ENCODE measurements around the gene ZSCAN26. TPM values are rescaled to one million over a fixed set of nuclear protein-coding genes. Genes with fewer than 3 reads are reported as not detected.
"Not testable (repeated sequence)": the region's sequence is repeated elsewhere in the genome, so short reads cannot be mapped to it uniquely, and the experiment has no call there.

The ZSCAN26 gene
- total RNA-seq, 1 experiment from 2014 or later, result 29.9 TPM

GRCh38 chr6:28303570-28303969, 36.6 kb downstream of the ZSCAN26 start:
- in situ Hi-C loops (cut with HindIII; ENCODE audit: low pct_unique_long_range_greater_than_20kb, low sequenced_read_pairs), result no loop called here
- DNase-seq (ENCODE audit: low read depth), result no peak

DNA sequence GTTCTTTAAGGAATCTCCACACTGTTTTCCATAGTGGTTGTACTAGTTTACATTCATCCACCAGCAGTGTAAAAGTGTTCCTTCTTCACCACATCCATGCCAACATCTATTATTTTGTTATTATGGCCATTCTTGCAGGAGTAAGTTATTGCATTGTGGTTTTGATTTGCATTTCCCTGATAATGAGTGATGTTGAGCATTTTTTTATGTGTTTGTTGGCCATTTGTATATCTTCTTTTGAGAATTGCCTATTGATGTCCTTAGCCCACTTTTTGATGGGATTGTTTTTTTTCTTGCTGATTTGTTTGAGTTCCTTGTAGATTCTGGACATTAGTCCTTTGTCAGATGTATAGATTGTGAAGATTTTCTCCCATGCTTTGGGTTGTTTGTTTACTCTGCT, 39.4 kb downstream of the ZSCAN26 start:
- in situ Hi-C loops (cut with HindIII; ENCODE audit: low pct_unique_long_range_greater_than_20kb, low sequenced_read_pairs), result not testable (repeated sequence)

GRCh38 chr6:28311139-28311823, 44.3 kb downstream of the ZSCAN26 start:
- DNase-seq (ENCODE audit: low read depth), result no peak

More for the DNA sequence above, 39.4 kb downstream of the ZSCAN26 start:
- DNase-seq (ENCODE audit: low read depth), result not testable (repeated sequence)

GRCh38 chr6:28312939-28313338, 46.0 kb downstream of the ZSCAN26 start:
- in situ Hi-C loops (cut with HindIII; ENCODE audit: low pct_unique_long_range_greater_than_20kb, low sequenced_read_pairs), result no loop called here
- DNase-seq (ENCODE audit: low read depth), result no peak

More at GRCh38 chr6:28311139-28311823, 44.3 kb downstream of the ZSCAN26 start:
- in situ Hi-C loops (cut with HindIII; ENCODE audit: low pct_unique_long_range_greater_than_20kb, low sequenced_read_pairs), result no loop called here

- DNase-seq (ENCODE audit: low read depth), result no peak
Observed at GRCh38 chr6:28315628-28316027, 48.7 kb downstream of the ZSCAN26 start.

GRCh38 chr6:28317866-28318265, 50.9 kb downstream of the ZSCAN26 start:
- in situ Hi-C loops (cut with HindIII; ENCODE audit: low pct_unique_long_range_greater_than_20kb, low sequenced_read_pairs), result not testable (repeated sequence)

More at GRCh38 chr6:28315628-28316027, 48.7 kb downstream of the ZSCAN26 start:
- in situ Hi-C loops (cut with HindIII; ENCODE audit: low pct_unique_long_range_greater_than_20kb, low sequenced_read_pairs), result no loop called here

DNA sequence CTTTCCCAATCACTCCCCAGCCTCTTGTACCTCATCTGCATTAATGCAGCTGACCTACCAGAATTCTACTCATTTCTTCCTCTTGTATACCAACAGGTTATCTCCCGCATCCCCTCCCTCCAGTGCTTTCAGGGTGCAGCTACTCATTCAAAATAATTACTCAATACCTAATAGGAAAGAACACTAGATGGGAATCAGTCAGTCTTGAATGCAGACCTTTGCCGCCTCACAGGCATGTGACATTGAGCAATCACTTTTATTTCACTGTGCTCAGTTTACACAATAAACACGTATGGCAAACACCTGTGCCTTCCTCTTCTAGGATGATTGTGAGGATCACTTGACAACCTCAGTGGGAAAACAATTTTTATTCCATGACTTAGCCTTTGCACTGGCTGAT, 55.7 kb downstream of the ZSCAN26 start:
- no peak for DNase-seq (ENCODE audit: low read depth)
- in situ Hi-C loops (cut with HindIII; ENCODE audit: low pct_unique_long_range_greater_than_20kb, low sequenced_read_pairs), result no loop called here

More at GRCh38 chr6:28317866-28318265, 50.9 kb downstream of the ZSCAN26 start:
- not testable (repeated sequence) for DNase-seq (ENCODE audit: low read depth)

DNA sequence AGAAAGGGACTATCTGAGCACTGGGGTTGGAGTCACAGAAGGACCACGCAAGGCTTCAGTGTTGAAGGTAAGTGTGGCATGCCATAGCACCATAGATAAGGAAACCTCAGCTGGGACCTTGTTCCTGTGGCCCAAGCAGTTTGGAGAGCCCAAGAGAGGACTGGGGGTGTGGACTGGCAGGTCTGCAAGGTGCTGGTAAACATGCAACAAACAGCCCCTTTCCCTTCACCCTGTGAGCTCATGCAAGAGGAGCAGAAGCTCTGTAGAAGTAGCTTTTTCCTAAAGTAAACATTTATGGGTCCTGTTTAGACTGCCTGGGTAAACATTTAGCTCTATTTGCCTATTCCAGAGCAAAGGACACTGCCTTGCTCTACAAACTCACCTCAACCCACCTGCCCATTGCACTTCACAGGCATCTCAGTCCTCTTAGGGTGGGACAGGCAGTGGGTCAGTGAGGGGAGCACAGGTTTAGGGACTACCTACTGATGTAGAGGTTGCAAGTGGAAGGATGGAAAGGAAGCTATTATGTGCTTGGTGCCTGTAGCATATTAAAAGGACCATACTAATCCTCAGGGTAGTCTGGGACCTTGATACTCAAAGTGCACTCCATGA, 57.0 kb downstream of the ZSCAN26 start:
- no peak for DNase-seq (ENCODE audit: low read depth)
- in situ Hi-C loops (cut with HindIII; ENCODE audit: low pct_unique_long_range_greater_than_20kb, low sequenced_read_pairs), result no loop called here

DNA sequence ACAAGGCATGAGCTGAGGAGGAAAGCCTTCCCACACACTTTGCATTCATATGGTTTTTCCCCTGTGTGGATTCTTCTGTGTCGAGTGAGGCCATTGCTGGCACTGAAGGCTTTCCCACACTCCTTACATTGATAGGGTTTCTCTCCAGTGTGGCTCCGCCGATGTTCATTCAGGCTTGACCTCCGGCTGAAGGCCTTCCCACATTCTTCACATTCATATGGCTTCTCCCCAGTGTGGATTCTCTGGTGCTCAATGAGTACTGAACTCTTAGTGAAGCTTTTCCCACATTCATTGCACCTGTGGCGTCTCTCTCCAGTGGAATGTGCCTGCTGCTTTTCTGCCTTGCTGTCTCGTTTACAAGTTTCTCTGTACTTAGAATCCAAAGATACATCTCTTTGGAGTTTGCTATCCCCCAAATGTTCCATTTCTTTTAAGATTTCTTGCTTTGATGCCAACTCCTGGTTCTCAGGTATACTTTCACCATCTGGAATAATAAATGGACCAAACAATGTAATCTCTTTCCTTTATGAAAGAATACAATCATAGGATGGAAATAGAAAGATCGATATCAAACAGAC, 59.5 kb downstream of the ZSCAN26 start:
- in situ Hi-C loops (cut with HindIII; ENCODE audit: low pct_unique_long_range_greater_than_20kb, low sequenced_read_pairs), result no loop called here
- no peak for DNase-seq (ENCODE audit: low read depth)

Other genes starting within 250 kb of the ZSCAN26 start
- 2.1 and 2.4 TPM in 2 replicates for gene ZNF165, start 186.6 kb upstream of the ZSCAN26 start, total RNA-seq (2014; rRNA removed; shearing (Covaris generic); ENCODE audit: low replicate concordance)
- gene ZSCAN16, start 142.5 kb upstream of the ZSCAN26 start, total RNA-seq (2014; rRNA removed; shearing (Covaris generic); ENCODE audit: low replicate concordance), result 0.88 and 4.8 TPM in 2 replicates
- 6.9 TPM in 2 replicates for gene ZKSCAN8, start 125.3 kb upstream of the ZSCAN26 start, total RNA-seq (2014; rRNA removed; shearing (Covaris generic); ENCODE audit: low replicate concordance)
- 11.3 and 17.1 TPM in 2 replicates for gene ZSCAN9, start 41.9 kb upstream of the ZSCAN26 start, total RNA-seq (2014; rRNA removed; shearing (Covaris generic); ENCODE audit: low replicate concordance)
- 6.6 and 16.9 TPM in 2 replicates for gene ZKSCAN4, start 14.9 kb upstream of the ZSCAN26 start, total RNA-seq (2014; rRNA removed; shearing (Covaris generic); ENCODE audit: low replicate concordance)
- not detected in 2 replicates for gene NKAPL, start 7.8 kb upstream of the ZSCAN26 start, total RNA-seq (2014; rRNA removed; shearing (Covaris generic); ENCODE audit: low replicate concordance)
- gene PGBD1, start 14.4 kb downstream of the ZSCAN26 start, total RNA-seq (2014; rRNA removed; shearing (Covaris generic); ENCODE audit: low replicate concordance), result 0.52 TPM in 1 of 2 replicates, not detected in the other
- gene ZSCAN31, start 69.0 kb downstream of the ZSCAN26 start, total RNA-seq (2014; rRNA removed; shearing (Covaris generic); ENCODE audit: low replicate concordance), result 97.8 and 235 TPM in 2 replicates
- 5.9 and 6.2 TPM in 2 replicates for gene ZKSCAN3, start 82.8 kb downstream of the ZSCAN26 start, total RNA-seq (2014; rRNA removed; shearing (Covaris generic); ENCODE audit: low replicate concordance)
- gene ZSCAN12, start 132.6 kb downstream of the ZSCAN26 start, total RNA-seq (2014; rRNA removed; shearing (Covaris generic); ENCODE audit: low replicate concordance), result 6.9 and 7.3 TPM in 2 replicates
- gene ZSCAN23, start 176.3 kb downstream of the ZSCAN26 start, total RNA-seq (2014; rRNA removed; shearing (Covaris generic); ENCODE audit: low replicate concordance), result 1.2 and 13.7 TPM in 2 replicates
- not detected in 2 replicates for gene GPX6, start 248.7 kb downstream of the ZSCAN26 start, total RNA-seq (2014; rRNA removed; shearing (Covaris generic); ENCODE audit: low replicate concordance)